ENCODE results near the gene CTNND2.

CTNND2 gene

GRCh38 chr5:11815916-11816315 lies 88.3 kb downstream of the CTNND2 start:
- no peaks in the 10 kb centered on the region for H3K9me3 ChIP-seq (ENCODE audit: control insufficient read depth, insufficient read depth, low read length)
- no peaks in the 10 kb centered on the region for H3K27me3 ChIP-seq (ENCODE audit: control insufficient read depth, insufficient read depth, low read length)
- H3K36me3 ChIP-seq (ENCODE audit: control insufficient read depth, insufficient read depth, low read length), result no peaks in the 10 kb centered on the region
- no peak overlapping the region for H3K4me3 ChIP-seq (ENCODE audit: low read length)
- no peak overlapping the region for H3K27ac ChIP-seq (ENCODE audit: low read length)
- DNase-seq (ENCODE audit: low read depth, low spot score), result no peak
- no CpG with 5 or more reads among the region's 7 CpGs for WGBS (ENCODE audit: insufficient coverage, insufficient read length)
- no peaks in the 10 kb centered on the region for H3K4me1 ChIP-seq (ENCODE audit: control insufficient read depth, insufficient read depth, low read length)

DNA sequence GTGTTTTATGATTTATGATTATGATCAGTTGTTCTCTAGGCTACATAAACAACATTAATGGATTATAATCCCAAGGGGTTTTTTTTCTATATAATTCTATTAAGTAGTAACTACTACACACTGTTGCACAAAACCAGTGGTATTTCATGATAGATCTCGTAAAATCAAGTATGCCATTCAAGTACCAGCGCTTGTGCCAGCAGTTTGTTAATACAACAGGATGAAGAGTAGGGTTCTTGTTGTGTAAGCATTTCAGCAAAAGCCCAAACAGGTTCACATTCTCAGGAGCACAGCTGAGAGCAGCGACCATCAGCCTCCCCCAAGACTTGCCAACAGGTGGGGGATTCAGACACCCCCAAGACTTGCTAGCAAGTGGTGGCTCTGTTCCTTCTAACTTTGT lies 88.8 kb downstream of the CTNND2 start:
- Histone ChIP-seq H3K9me3 (ENCODE audit: control insufficient read depth, insufficient read depth, low read length) (no peaks in the 10 kb centered on the region), H3K4me1 (ENCODE audit: control insufficient read depth, insufficient read depth, low read length) (no peaks in the 10 kb centered on the region), H3K27me3 (ENCODE audit: control insufficient read depth, insufficient read depth, low read length) (no peaks in the 10 kb centered on the region), H3K27ac (ENCODE audit: low read length) (no peak overlapping the region), H3K36me3 (ENCODE audit: control insufficient read depth, insufficient read depth, low read length) (no peaks in the 10 kb centered on the region), H3K4me3 (ENCODE audit: low read length) (no peak overlapping the region)
- WGBS (ENCODE audit: insufficient coverage, insufficient read length), result no CpG with 5 or more reads among the region's 3 CpGs
- no peak for DNase-seq (ENCODE audit: low read depth, low spot score)

DNA sequence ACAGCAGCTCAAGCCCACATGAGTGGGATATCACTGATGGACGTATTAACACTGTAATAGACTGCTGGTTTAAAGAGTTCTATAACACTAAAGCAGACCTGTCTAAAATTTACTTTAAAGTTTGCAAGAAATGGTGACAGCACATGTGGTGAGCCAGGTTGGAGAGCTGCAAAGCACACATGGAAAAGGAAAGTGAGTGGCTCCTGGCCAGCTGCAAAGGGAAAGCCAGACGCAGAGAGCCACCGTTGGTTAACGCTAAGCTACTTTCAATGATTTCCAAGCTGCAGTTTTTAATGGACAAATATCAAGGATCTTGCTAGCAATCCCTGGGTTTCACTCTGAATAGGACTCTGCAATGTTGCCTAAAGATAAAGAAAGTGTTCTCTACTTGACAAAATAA lies 89.9 kb downstream of the CTNND2 start:
- no peaks in the 10 kb centered on the region for H3K9me3 ChIP-seq (ENCODE audit: control insufficient read depth, insufficient read depth, low read length)
- no CpG with 5 or more reads among the region's 4 CpGs for WGBS (ENCODE audit: insufficient coverage, insufficient read length)
- no peak overlapping the region for H3K27ac ChIP-seq (ENCODE audit: low read length)
- no peak for DNase-seq (ENCODE audit: low read depth, low spot score)
- H3K4me3 ChIP-seq (ENCODE audit: low read length), result no peak overlapping the region
- no peaks in the 10 kb centered on the region for H3K4me1 ChIP-seq (ENCODE audit: control insufficient read depth, insufficient read depth, low read length)
- H3K27me3 ChIP-seq (ENCODE audit: control insufficient read depth, insufficient read depth, low read length), result no peaks in the 10 kb centered on the region
- no peaks in the 10 kb centered on the region for H3K36me3 ChIP-seq (ENCODE audit: control insufficient read depth, insufficient read depth, low read length)

DNA sequence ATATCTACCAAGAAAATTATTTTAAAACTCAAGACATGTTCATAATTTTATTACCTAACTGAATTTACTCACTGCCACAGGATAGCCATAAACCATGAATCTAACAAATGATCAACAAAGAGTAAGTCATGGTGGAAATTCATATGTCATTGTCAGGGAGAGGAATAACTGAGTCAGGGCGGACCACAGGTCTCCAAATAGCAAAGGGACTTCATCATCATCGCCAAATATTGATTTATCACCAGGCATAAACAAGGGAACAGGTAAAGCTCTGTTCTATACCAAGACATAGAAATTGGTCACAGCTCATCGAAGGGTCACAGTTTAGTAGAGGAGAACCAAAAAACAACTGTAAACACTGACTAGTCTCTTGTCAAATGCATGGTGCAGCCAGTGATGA lies 94.8 kb downstream of the CTNND2 start:
- Histone ChIP-seq H3K4me1 (ENCODE audit: control insufficient read depth, insufficient read depth, low read length) (no peaks in the 10 kb centered on the region), H3K36me3 (ENCODE audit: control insufficient read depth, insufficient read depth, low read length) (no peaks in the 10 kb centered on the region), H3K9me3 (ENCODE audit: control insufficient read depth, insufficient read depth, low read length) (no peaks in the 10 kb centered on the region), H3K27ac (ENCODE audit: low read length) (no peak overlapping the region), H3K27me3 (ENCODE audit: control insufficient read depth, insufficient read depth, low read length) (no peaks in the 10 kb centered on the region), H3K4me3 (ENCODE audit: low read length) (no peak overlapping the region)
- WGBS (ENCODE audit: insufficient coverage, insufficient read length), result no CpG with 5 or more reads among the region's 3 CpGs
- DNase-seq (ENCODE audit: low read depth, low spot score), result no peak

GRCh38 chr5:11803436-11803835 lies 100.8 kb downstream of the CTNND2 start:
- H3K4me3 ChIP-seq (ENCODE audit: low read length), result no peak overlapping the region
- DNase-seq (ENCODE audit: low read depth, low spot score), result no peak
- H3K36me3 ChIP-seq (ENCODE audit: control insufficient read depth, insufficient read depth, low read length), result no peaks in the 10 kb centered on the region
- no peaks in the 10 kb centered on the region for H3K27me3 ChIP-seq (ENCODE audit: control insufficient read depth, insufficient read depth, low read length)
- no peaks in the 10 kb centered on the region for H3K4me1 ChIP-seq (ENCODE audit: control insufficient read depth, insufficient read depth, low read length)
- H3K27ac ChIP-seq (ENCODE audit: low read length), result no peak overlapping the region
- no peaks in the 10 kb centered on the region for H3K9me3 ChIP-seq (ENCODE audit: control insufficient read depth, insufficient read depth, low read length)
- WGBS (ENCODE audit: insufficient coverage, insufficient read length), result no CpG with 5 or more reads among the region's 7 CpGs

DNA sequence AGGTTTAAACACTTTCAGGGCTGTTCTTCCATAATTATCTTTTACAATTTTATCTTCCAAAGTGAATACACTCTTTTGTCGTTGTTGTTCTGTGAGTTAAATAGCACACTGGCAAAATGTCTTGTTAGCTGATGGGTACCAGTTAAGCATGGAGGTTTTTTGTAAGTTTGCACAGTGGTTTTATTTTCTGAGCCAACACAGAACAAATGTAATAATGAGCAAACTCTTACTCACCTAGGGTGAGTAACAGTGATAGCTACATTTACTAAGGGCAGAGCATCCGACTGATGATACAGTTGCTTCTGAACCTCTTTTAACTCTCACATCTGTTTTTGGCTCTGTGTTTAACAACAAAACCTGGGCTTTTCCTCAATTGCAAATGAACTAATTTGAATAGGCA lies 103.2 kb downstream of the CTNND2 start:
- H3K27me3 ChIP-seq (ENCODE audit: control insufficient read depth, insufficient read depth, low read length), result no peaks in the 10 kb centered on the region
- DNase-seq (ENCODE audit: low read depth, low spot score), result no peak
- no peak overlapping the region for H3K27ac ChIP-seq (ENCODE audit: low read length)
- no CpG with 5 or more reads among the region's 2 CpGs for WGBS (ENCODE audit: insufficient coverage, insufficient read length)
- no peaks in the 10 kb centered on the region for H3K36me3 ChIP-seq (ENCODE audit: control insufficient read depth, insufficient read depth, low read length)
- no peaks in the 10 kb centered on the region for H3K9me3 ChIP-seq (ENCODE audit: control insufficient read depth, insufficient read depth, low read length)
- no peaks in the 10 kb centered on the region for H3K4me1 ChIP-seq (ENCODE audit: control insufficient read depth, insufficient read depth, low read length)
- H3K4me3 ChIP-seq (ENCODE audit: low read length), result no peak overlapping the region

DNA sequence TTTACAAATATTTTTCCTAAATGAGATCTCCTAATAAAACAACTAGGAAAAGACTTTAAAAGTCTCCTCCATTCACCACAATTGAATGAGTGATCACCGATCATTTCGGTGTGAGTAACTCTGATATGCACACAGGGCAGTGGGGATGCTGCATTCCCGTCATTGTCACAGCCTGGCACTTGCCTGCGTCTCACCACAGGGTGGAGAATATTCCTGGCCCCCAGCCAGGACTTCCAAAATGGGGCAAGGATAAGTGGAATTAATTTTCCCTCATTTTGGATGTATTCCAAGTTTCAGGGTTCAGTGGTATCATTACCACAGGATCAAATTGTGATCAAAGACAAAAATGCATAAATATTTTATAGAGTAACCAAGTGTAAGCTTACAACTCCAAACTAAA lies 107.1 kb downstream of the CTNND2 start:
- Histone ChIP-seq H3K4me3 (ENCODE audit: low read length) (no peak overlapping the region), H3K36me3 (ENCODE audit: control insufficient read depth, insufficient read depth, low read length) (no peaks in the 10 kb centered on the region), H3K27me3 (ENCODE audit: control insufficient read depth, insufficient read depth, low read length) (no peaks in the 10 kb centered on the region), H3K4me1 (ENCODE audit: control insufficient read depth, insufficient read depth, low read length) (no peaks in the 10 kb centered on the region), H3K27ac (ENCODE audit: low read length) (no peak overlapping the region), H3K9me3 (ENCODE audit: control insufficient read depth, insufficient read depth, low read length) (no peaks in the 10 kb centered on the region)
- no CpG with 5 or more reads among the region's 4 CpGs for WGBS (ENCODE audit: insufficient coverage, insufficient read length)
- DNase-seq (ENCODE audit: low read depth, low spot score), result no peak

DNA sequence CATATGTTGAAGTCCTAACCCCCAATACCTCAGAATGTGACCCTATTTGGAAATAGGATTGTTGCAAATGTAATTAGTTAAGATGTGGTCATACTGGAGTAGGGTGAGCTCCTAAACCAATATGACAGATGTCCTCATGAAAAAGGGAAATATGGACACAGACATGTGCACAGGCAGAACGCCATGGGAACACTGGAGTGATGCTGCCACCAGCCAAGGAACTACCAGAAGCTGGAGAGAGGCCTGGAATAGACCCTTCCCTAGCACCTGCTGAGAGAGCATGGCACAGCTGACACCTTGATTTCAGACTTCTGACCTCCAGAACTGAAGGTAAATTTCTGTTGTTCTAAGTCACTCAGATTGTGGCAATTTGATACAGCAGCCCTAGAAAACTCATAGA lies 110.8 kb downstream of the CTNND2 start:
- WGBS (ENCODE audit: insufficient coverage, insufficient read length), result no CpG with 5 or more reads among the region's 1 CpG
- Histone ChIP-seq H3K9me3 (ENCODE audit: control insufficient read depth, insufficient read depth, low read length) (no peaks in the 10 kb centered on the region), H3K36me3 (ENCODE audit: control insufficient read depth, insufficient read depth, low read length) (no peaks in the 10 kb centered on the region), H3K27ac (ENCODE audit: low read length) (no peak overlapping the region), H3K4me1 (ENCODE audit: control insufficient read depth, insufficient read depth, low read length) (no peaks in the 10 kb centered on the region), H3K27me3 (ENCODE audit: control insufficient read depth, insufficient read depth, low read length) (no peaks in the 10 kb centered on the region), H3K4me3 (ENCODE audit: low read length) (no peak overlapping the region)
- no peak for DNase-seq (ENCODE audit: low read depth, low spot score)

DNA sequence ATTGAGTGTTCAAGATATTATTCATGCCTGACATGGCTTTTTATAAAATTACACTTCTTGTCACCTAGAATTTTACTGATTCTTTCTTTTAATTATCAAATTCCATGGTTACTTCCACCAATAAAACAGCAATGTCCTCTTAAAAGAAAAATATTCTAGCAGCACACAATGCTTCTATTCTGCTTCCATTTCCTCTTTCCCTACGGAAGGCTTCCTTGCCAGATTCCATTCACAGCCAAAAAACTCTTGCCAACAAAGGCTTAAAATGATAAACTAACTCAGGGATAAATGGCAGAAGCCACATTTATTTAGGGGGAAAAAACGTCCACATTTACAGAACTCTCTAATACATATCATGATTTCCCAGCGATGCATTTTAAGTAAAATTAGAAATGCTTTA lies 111.6 kb downstream of the CTNND2 start:
- H3K36me3 ChIP-seq (ENCODE audit: control insufficient read depth, insufficient read depth, low read length), result no peaks in the 10 kb centered on the region
- H3K4me3 ChIP-seq (ENCODE audit: low read length), result no peak overlapping the region
- H3K4me1 ChIP-seq (ENCODE audit: control insufficient read depth, insufficient read depth, low read length), result no peaks in the 10 kb centered on the region
- DNase-seq (ENCODE audit: low read depth, low spot score), result no peak
- H3K27ac ChIP-seq (ENCODE audit: low read length), result no peak overlapping the region
- H3K27me3 ChIP-seq (ENCODE audit: control insufficient read depth, insufficient read depth, low read length), result no peaks in the 10 kb centered on the region
- WGBS (ENCODE audit: insufficient coverage, insufficient read length), result no CpG with 5 or more reads among the region's 3 CpGs
- no peaks in the 10 kb centered on the region for H3K9me3 ChIP-seq (ENCODE audit: control insufficient read depth, insufficient read depth, low read length)

- no CpG with 5 or more reads among the region's 1 CpG for WGBS (ENCODE audit: insufficient coverage, insufficient read length)
- no peaks in the 10 kb centered on the region for H3K27me3 ChIP-seq (ENCODE audit: control insufficient read depth, insufficient read depth, low read length)
- no peaks in the 10 kb centered on the region for H3K9me3 ChIP-seq (ENCODE audit: control insufficient read depth, insufficient read depth, low read length)
- no peaks in the 10 kb centered on the region for H3K4me1 ChIP-seq (ENCODE audit: control insufficient read depth, insufficient read depth, low read length)
- no peak for DNase-seq (ENCODE audit: low read depth, low spot score)
- H3K27ac ChIP-seq (ENCODE audit: low read length), result no peak overlapping the region
- H3K4me3 ChIP-seq (ENCODE audit: low read length), result no peak overlapping the region
- H3K36me3 ChIP-seq (ENCODE audit: control insufficient read depth, insufficient read depth, low read length), result no peaks in the 10 kb centered on the region
These were observed 112.5 kb downstream of the CTNND2 start for GRCh38 chr5:11791792-11792191.

DNA sequence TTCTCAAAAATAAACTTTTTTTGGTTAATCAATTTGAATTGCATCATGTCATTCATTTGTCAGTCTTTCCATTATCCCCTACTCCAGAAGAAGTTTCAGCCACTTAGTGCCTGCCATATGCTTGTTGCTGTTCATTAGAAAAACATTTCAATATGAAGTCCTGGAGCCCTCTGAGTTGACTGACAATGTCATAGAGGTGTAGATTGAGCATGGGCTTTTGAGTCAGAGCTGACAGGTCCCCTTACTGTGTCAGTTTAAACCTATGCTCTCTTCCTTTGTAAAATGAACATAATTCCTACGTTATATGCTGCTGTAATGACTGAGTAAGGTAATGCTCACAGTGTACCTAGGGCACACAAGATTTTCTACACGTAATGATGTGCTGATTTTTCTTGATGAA lies 114.0 kb downstream of the CTNND2 start:
- WGBS (ENCODE audit: insufficient coverage, insufficient read length), result no CpG with 5 or more reads among the region's 2 CpGs
- Histone ChIP-seq H3K27me3 (ENCODE audit: control insufficient read depth, insufficient read depth, low read length) (no peaks in the 10 kb centered on the region), H3K27ac (ENCODE audit: low read length) (no peak overlapping the region), H3K4me1 (ENCODE audit: control insufficient read depth, insufficient read depth, low read length) (no peaks in the 10 kb centered on the region), H3K36me3 (ENCODE audit: control insufficient read depth, insufficient read depth, low read length) (no peaks in the 10 kb centered on the region), H3K4me3 (ENCODE audit: low read length) (no peak overlapping the region), H3K9me3 (ENCODE audit: control insufficient read depth, insufficient read depth, low read length) (no peaks in the 10 kb centered on the region)
- DNase-seq (ENCODE audit: low read depth, low spot score), result no peak
